ENCODE results near the gene TMEM35B. TPM values are rescaled to one million over a fixed set of nuclear protein-coding genes. Genes with fewer than 3 reads are reported as not detected.

Gene TMEM35B
- total and polyA plus RNA-seq, 2 experiments from 2014 or later = 7.6 to 27.1 TPM

- Histone ChIP-seq H3K79me2 (replicated peaks; ENCODE audit: insufficient read depth) (no peaks in the 10 kb centered on the region), H3K4me2 (no peak overlapping the region), H3K4me1 (ENCODE audit: insufficient read depth) (no peaks in the 10 kb centered on the region), H3K36me3 (ENCODE audit: insufficient read depth) (0 out of 2 replicates have a peak, but pooled peaks cover 5% of the 10 kb centered on the region), H3K9me2 (ENCODE audit: insufficient read depth) (no peaks in the 10 kb centered on the region), H3K4me3 (no peak overlapping the region), H3K27me3 (ENCODE audit: insufficient read depth) (no peaks in the 10 kb centered on the region), H4K20me1 (replicated peaks; ENCODE audit: insufficient read depth) (no peaks in the 10 kb centered on the region), H3F3A (replicated peaks; ENCODE audit: low read depth) (no peaks in the 10 kb centered on the region), H3K27ac (ENCODE audit: low read depth) (no peak overlapping the region), H2AFZ (no peak overlapping the region)
- peaks cover 2% of the 10 kb centered on the region for H3K27me3 Mint-ChIP-seq (ENCODE audit: insufficient read depth, low read depth, poor library complexity)
- no peak overlapping the region for H3K27ac Mint-ChIP-seq
- no peak overlapping the region for H3K4me3 Mint-ChIP-seq
- no peak for DNase-seq (ENCODE audit: low spot score)
- H3K36me3 Mint-ChIP-seq (ENCODE audit: low read depth) = no peaks in the 10 kb centered on the region
- no peak for ATAC-seq
- H3K9me3 Mint-ChIP-seq = no peaks in the 10 kb centered on the region
- no peaks in the 10 kb centered on the region for H3K4me1 Mint-ChIP-seq
- no peak for TF ChIP-seq JUNB (IDR thresholded peaks at IDR 0.05; ENCODE audit: unreplicated experiment)
- TF ChIP-seq EZH2 (IDR thresholded peaks at IDR 0.05; ENCODE audit: low read depth, unreplicated experiment) = no peak
- TF ChIP-seq ZNF114 (CRISPR knock-in tag; IDR thresholded peaks at IDR 0.05) = no peak
- no peak for TF ChIP-seq CTCF (conservative IDR thresholded peaks at IDR 0.05; ENCODE audit: low read depth in 2 of 2)
- no peak for TF ChIP-seq CREB1 (CRISPR knock-in tag; IDR thresholded peaks at IDR 0.05; ENCODE audit: low read depth)
- no peak for TF ChIP-seq STAT1 (IDR thresholded peaks at IDR 0.05; ENCODE audit: unreplicated experiment)
- TF ChIP-seq POLR2AphosphoS5 (IDR thresholded peaks at IDR 0.05; ENCODE audit: low read depth) = no peak
- no peak for TF ChIP-seq EZH2phosphoT487 (IDR thresholded peaks at IDR 0.05; ENCODE audit: unreplicated experiment)
- TF ChIP-seq, protein P1, sequence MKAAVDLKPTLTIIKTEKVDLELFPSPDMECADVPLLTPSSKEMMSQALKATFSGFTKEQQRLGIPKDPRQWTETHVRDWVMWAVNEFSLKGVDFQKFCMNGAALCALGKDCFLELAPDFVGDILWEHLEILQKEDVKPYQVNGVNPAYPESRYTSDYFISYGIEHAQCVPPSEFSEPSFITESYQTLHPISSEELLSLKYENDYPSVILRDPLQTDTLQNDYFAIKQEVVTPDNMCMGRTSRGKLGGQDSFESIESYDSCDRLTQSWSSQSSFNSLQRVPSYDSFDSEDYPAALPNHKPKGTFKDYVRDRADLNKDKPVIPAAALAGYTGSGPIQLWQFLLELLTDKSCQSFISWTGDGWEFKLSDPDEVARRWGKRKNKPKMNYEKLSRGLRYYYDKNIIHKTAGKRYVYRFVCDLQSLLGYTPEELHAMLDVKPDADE (IDR thresholded peaks at IDR 0.05) = no peak
- TF ChIP-seq ZNF462 (CRISPR knock-in tag; IDR thresholded peaks at IDR 0.05) = no peak
- TF ChIP-seq ZNF331 (CRISPR knock-in tag; IDR thresholded peaks at IDR 0.05; ENCODE audit: low read depth) = no peak
- no peak for TF ChIP-seq NANOG (IDR thresholded peaks at IDR 0.05; ENCODE audit: borderline replicate concordance)
- TF ChIP-seq, protein P2, sequence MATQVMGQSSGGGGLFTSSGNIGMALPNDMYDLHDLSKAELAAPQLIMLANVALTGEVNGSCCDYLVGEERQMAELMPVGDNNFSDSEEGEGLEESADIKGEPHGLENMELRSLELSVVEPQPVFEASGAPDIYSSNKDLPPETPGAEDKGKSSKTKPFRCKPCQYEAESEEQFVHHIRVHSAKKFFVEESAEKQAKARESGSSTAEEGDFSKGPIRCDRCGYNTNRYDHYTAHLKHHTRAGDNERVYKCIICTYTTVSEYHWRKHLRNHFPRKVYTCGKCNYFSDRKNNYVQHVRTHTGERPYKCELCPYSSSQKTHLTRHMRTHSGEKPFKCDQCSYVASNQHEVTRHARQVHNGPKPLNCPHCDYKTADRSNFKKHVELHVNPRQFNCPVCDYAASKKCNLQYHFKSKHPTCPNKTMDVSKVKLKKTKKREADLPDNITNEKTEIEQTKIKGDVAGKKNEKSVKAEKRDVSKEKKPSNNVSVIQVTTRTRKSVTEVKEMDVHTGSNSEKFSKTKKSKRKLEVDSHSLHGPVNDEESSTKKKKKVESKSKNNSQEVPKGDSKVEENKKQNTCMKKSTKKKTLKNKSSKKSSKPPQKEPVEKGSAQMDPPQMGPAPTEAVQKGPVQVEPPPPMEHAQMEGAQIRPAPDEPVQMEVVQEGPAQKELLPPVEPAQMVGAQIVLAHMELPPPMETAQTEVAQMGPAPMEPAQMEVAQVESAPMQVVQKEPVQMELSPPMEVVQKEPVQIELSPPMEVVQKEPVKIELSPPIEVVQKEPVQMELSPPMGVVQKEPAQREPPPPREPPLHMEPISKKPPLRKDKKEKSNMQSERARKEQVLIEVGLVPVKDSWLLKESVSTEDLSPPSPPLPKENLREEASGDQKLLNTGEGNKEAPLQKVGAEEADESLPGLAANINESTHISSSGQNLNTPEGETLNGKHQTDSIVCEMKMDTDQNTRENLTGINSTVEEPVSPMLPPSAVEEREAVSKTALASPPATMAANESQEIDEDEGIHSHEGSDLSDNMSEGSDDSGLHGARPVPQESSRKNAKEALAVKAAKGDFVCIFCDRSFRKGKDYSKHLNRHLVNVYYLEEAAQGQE (IDR thresholded peaks at IDR 0.05; ENCODE audit: unreplicated experiment) = no peak
Observed at GRCh38 chr1:34994878-34995277, 9.7 kb upstream of the TMEM35B start.

All from GM23338 (cell line).